Measurements from ENCODE around the gene PLEKHG2. TPM values are rescaled to one million over a fixed set of nuclear protein-coding genes. Genes with fewer than 3 reads are reported as not detected.

Gene PLEKHG2
- total RNA-seq, 2 experiments from 2014 or later: 30.4 to 30.9 TPM

Other genes starting within 250 kb of the PLEKHG2 start
- gene NCCRP1, start 215.7 kb upstream of the PLEKHG2 start, total RNA-seq: not detected
- gene SYCN, start 208.4 kb upstream of the PLEKHG2 start, total RNA-seq: not detected
- not detected for gene IFNL3, start 167.7 kb upstream of the PLEKHG2 start, total RNA-seq
- gene IFNL4, start 163.8 kb upstream of the PLEKHG2 start, total RNA-seq: under 1 TPM; 0.25 TPM
- gene IFNL2, start 144.3 kb upstream of the PLEKHG2 start, total RNA-seq: not detected
- gene IFNL1, start 116.3 kb upstream of the PLEKHG2 start, total RNA-seq: not detected
- gene LRFN1, start 91.8 kb upstream of the PLEKHG2 start, total RNA-seq: 1 to 10 TPM; 4.3 to 4.6 TPM
- 100 to 1,000 TPM; 211 to 231 TPM for gene GMFG, start 76.6 kb upstream of the PLEKHG2 start, total RNA-seq
- gene SAMD4B, start 70.2 kb upstream of the PLEKHG2 start, total RNA-seq: 10 to 100 TPM; 55.5 to 57.6 TPM
- gene PAF1, start 21.6 kb upstream of the PLEKHG2 start, total RNA-seq: 10 to 100 TPM; 43.6 to 44.7 TPM
- 10 to 100 TPM; 28.7 to 30.3 TPM for gene MED29, start 21.3 kb upstream of the PLEKHG2 start, total RNA-seq
- gene ZFP36, start 5.8 kb upstream of the PLEKHG2 start, total RNA-seq: 10 to 100 TPM; 16.6 to 17.4 TPM
- 1,000 to 10,000 TPM; 2,748 to 2,778 TPM for gene RPS16, start 23.3 kb downstream of the PLEKHG2 start, total RNA-seq
- 100 to 1,000 TPM; 179 to 189 TPM for gene SUPT5H, start 32.9 kb downstream of the PLEKHG2 start, total RNA-seq
- gene TIMM50, start 68.2 kb downstream of the PLEKHG2 start, total RNA-seq: 100 to 1,000 TPM; 135 to 144 TPM
- 1 to 10 TPM; 1.6 TPM for gene DLL3, start 86.3 kb downstream of the PLEKHG2 start, total RNA-seq
- gene SELENOV, start 102.5 kb downstream of the PLEKHG2 start, total RNA-seq: not detected
- gene EID2B, start 120.2 kb downstream of the PLEKHG2 start, total RNA-seq: 1 to 10 TPM; 3.2 to 3.4 TPM
- gene EID2, start 127.5 kb downstream of the PLEKHG2 start, total RNA-seq: 10 to 100 TPM; 12.9 to 13.5 TPM
- not detected for gene LGALS13, start 189.9 kb downstream of the PLEKHG2 start, total RNA-seq
- not detected for gene LGALS16, start 243.2 kb downstream of the PLEKHG2 start, total RNA-seq